ENCODE data around the gene GNB2. TPM values are rescaled to one million over a fixed set of nuclear protein-coding genes. Genes with fewer than 3 reads are reported as not detected.
"Not testable (repeated sequence)": the region's sequence is repeated elsewhere in the genome, so short reads cannot be mapped to it uniquely, and the experiment has no call there.

Gene GNB2
- total RNA-seq, 1 donor from 2014 or later = 500 TPM

GRCh38 chr7:100714725-100715124 lies 41.2 kb downstream of the GNB2 start:
- Histone ChIP-seq H3K4me1 (no peaks in the 10 kb centered on the region), H3K4me3 (no peak overlapping the region), H3K36me3 (no peaks in the 10 kb centered on the region), H3K9me3 (no peaks in the 10 kb centered on the region), H3K27ac (no peak overlapping the region), H3K27me3 (peaks cover 4% of the 10 kb centered on the region)
- DNase-seq (ENCODE audit: low spot score in 2 of 2) = no peak
- intact Hi-C loops (cut with DNase I) = no loop called here
- TF ChIP-seq CTCF (IDR thresholded peaks at IDR 0.05) = no peak

DNA sequence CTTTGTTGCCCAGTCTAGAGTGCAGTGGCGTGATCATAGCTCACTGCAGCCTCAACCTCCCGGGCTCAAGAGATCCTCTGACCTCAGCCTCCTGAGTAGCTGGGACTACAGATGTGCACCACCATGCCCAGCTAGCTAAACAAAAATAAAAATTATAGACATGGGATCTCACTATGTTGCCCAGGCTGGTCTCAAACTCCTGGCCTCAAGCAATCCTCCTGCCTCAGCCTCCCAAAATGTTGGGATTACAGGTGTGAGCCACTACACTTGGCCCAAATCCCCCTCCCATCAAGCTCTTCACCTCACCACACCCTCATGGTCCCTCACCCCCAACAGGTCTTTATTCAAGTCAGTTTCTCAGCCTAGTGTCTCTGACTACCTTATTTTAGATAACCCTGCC lies 43.5 kb downstream of the GNB2 start:
- H3K36me3 ChIP-seq; H3K4me3 ChIP-seq; DNase-seq (ENCODE audit: low spot score in 2 of 2); H3K27ac ChIP-seq; H3K4me1 ChIP-seq; H3K9me3 ChIP-seq; intact Hi-C loops (cut with DNase I): not testable (repeated sequence)
- H3K27me3 ChIP-seq = peaks cover 19% of the 10 kb centered on the region

DNA sequence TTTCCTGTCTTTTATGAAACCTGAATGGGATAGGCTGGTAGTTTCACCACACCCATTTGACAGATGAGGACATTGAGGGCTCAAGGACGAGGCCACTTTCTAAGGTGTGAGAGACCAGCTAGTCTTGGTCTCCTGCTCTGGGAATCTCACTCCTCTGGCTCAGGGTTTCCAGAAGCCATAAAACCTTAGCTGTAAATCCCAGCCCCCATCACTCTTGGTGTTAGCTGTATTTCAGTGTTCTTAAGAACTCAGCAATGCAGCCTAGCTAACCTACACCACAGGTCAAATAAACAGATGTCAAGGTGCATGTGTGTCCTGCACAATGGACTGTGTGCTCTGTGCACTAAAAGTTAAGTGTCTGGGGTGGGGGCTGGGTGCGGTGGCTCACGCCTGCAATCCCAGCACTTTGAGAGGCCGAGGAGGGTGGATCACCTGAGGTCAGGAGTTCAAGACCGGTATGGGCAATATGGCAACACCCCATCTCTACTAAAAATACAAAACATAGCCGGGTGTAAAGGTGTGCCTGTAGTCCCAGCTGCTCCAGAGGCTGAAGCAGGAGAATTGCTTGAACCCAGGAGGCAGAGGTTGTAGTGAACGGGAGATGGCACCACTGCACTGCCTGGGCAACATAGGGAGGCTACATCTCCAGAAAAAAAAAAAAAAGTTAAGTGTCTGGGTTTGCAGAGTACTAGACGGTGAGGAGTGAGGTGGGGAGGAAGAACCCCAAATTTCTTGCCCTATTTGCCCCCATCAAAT lies 46.2 kb downstream of the GNB2 start:
- Histone ChIP-seq H3K4me3 (no peak overlapping the region), H3K4me1 (no peaks in the 10 kb centered on the region), H3K36me3 (no peaks in the 10 kb centered on the region), H3K27me3 (peaks cover 19% of the 10 kb centered on the region), H3K27ac (no peak overlapping the region), H3K9me3 (no peaks in the 10 kb centered on the region)
- no peak for TF ChIP-seq CTCF (IDR thresholded peaks at IDR 0.05)
- intact Hi-C loops (cut with DNase I) = no loop called here
- DNase-seq (ENCODE audit: low spot score in 2 of 2) = no peak

GRCh38 chr7:100720279-100720670 lies 46.7 kb downstream of the GNB2 start, which contains the start of gene EPO:
Gene EPO, plus strand, starts transcription at chr7:100720468. Its CDS starts 513 bp downstream, at chr7:100720981.
- H3K27me3 ChIP-seq = peaks cover 19% of the 10 kb centered on the region
- H3K4me3 ChIP-seq = peak within 1 kb of the TSS in 1 of 2 donors; percentile 15
- H3K4me1 ChIP-seq = no peaks in the 10 kb centered on the region
- H3K27ac ChIP-seq = no peak within 1 kb of the TSS
- DNase-seq (ENCODE audit: low spot score in 2 of 2) = no peak
- intact Hi-C loops (cut with DNase I) = no loop called here
- H3K9me3 ChIP-seq = no peaks in the 10 kb centered on the region
- no peaks in the 10 kb centered on the region for H3K36me3 ChIP-seq
- TF ChIP-seq CTCF (IDR thresholded peaks at IDR 0.05) = no peak

GRCh38 chr7:100720671-100721504 lies 47.3 kb downstream of the GNB2 start:
- no peaks in the 10 kb centered on the region for H3K36me3 ChIP-seq
- no peaks in the 10 kb centered on the region for H3K4me1 ChIP-seq
- TF ChIP-seq CTCF (IDR thresholded peaks at IDR 0.05) = no peak
- no peak for DNase-seq (ENCODE audit: low spot score in 2 of 2)
- no peaks in the 10 kb centered on the region for H3K9me3 ChIP-seq
- peak overlapping the region in 1 of 2 donors; percentile 15 for H3K4me3 ChIP-seq
- H3K27ac ChIP-seq = no peak overlapping the region
- intact Hi-C loops (cut with DNase I) = no loop called here
- peaks cover 19% of the 10 kb centered on the region for H3K27me3 ChIP-seq

- H3K4me3 ChIP-seq = no peak overlapping the region
- H3K36me3 ChIP-seq = no peaks in the 10 kb centered on the region
- no peaks in the 10 kb centered on the region for H3K9me3 ChIP-seq
- no peaks in the 10 kb centered on the region for H3K4me1 ChIP-seq
- DNase-seq (ENCODE audit: low spot score in 2 of 2) = no peak
- no peak for TF ChIP-seq CTCF (IDR thresholded peaks at IDR 0.05)
- no peak overlapping the region for H3K27ac ChIP-seq
- peaks cover 19% of the 10 kb centered on the region for H3K27me3 ChIP-seq
- intact Hi-C loops (cut with DNase I) = no loop called here
Observed at GRCh38 chr7:100721505-100721812, 47.9 kb downstream of the GNB2 start.

Measured in ascending aorta (tissue), 2 donors.